ENCODE results near the gene SLC44A5. TPM values are rescaled to one million over a fixed set of nuclear protein-coding genes. Genes with fewer than 3 reads are reported as not detected.

SLC44A5 gene
- 0.25 and 0.44 TPM in 2 replicates for total RNA-seq

DNA sequence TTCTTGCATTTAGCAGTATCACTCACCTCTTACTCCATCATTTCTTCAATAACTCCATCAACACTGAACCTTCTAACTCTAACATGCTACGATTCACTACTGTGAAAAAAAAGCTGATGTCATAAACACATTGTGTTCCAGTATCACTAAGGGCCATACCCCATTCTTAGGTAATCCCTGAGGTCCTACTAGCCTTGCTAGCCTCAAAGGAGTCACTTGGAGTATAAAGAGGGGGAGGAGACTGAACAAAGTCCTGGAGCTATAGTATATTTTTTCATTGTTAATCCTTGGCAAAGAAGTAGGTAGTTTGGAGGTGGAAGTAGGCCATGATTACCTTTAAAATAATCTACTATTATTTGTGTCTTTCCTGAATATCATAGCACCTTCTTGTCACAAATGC, at the start of gene SLC44A5:
Gene SLC44A5 (minus strand): TSS at position 101 of the 400 bp plus-strand sequence. CDS start 69,667 bp downstream, outside the sequence.

Other genes starting within 250 kb of the SLC44A5 start
- 16.5 and 28.3 TPM in 2 replicates for gene ACADM, start 113.6 kb upstream of the SLC44A5 start, total RNA-seq
- 20.0 and 32.4 TPM in 2 replicates for gene RABGGTB, start 175.1 kb upstream of the SLC44A5 start, total RNA-seq
- gene MSH4, start 185.8 kb upstream of the SLC44A5 start, total RNA-seq, result 0.12 TPM in 1 of 2 replicates, not detected in the other